Heart right ventricle (tissue), 16 donors: ENCODE data around the gene TRMT2A. TPM values are rescaled to one million over a fixed set of nuclear protein-coding genes. Genes with fewer than 3 reads are reported as not detected.

Experiments used
- ATAC-seq, 8 donors: fragments of 200-7000 bp; cut with Tn5 transposase; one replicate each; pipeline ENCODE4 v1.9.1; 2020; ENCODE audit warnings: mild to moderate bottlenecking in 8 of 8, moderate library complexity in 8 of 8, moderate number of reproducible peaks in 1 of 8
- DNase-seq, 2 donors: peaks; one replicate each; pipeline ENCODE4 v3.0.0-alpha.2; 2020
- H3K27ac ChIP-seq, 10 donors: fragments of 200-600 bp; sonication (generic) in 2 of 10; one replicate each; pipeline versions ENCODE4 v1.5.0 to v1.8.0; 2020 to 2022; ENCODE audit warnings: mild to moderate bottlenecking in 3 of 10
- H3K27me3 ChIP-seq, 7 donors: fragments of 200-600 bp; one replicate each; pipeline ENCODE4 v1.8.0; 2021 to 2022; ENCODE audit warnings: mild to moderate bottlenecking in 2 of 7
- H3K36me3 ChIP-seq, 9 donors: fragments of 200-600 bp; sonication (generic) in 1 of 9; one replicate each; pipeline versions ENCODE4 v1.5.0 to v1.8.0; 2020 to 2022; ENCODE audit warnings: mild to moderate bottlenecking in 2 of 9
- H3K4me1 ChIP-seq, 9 donors: fragments of 200-600 bp; sonication (generic) in 1 of 9; one replicate each; pipeline versions ENCODE4 v1.5.0 to v1.8.0; 2020 to 2022; ENCODE audit warnings: mild to moderate bottlenecking in 4 of 9
- H3K4me3 ChIP-seq, 10 donors: fragments of 200-600 bp; sonication (generic) in 2 of 10; one replicate each; pipeline versions ENCODE4 v1.5.0 to v1.8.0; 2020 to 2022; ENCODE audit warnings: mild to moderate bottlenecking in 7 of 10, moderate library complexity in 2 of 10
- H3K9me3 ChIP-seq, 11 donors: fragments of 200-600 bp in 10 of 11; sonication (generic) in 2 of 11; one replicate each; pipeline versions ENCODE4 v1.5.0 to v1.8.0; 2013 to 2022; ENCODE audit warnings: mild to moderate bottlenecking in 2 of 11, control low read depth in 1 of 11, moderate library complexity in 1 of 11
- CTCF ChIP-seq, 9 donors: fragments of 200-600 bp; sonication (generic) in 2 of 9; IDR thresholded peaks; one replicate each; pipeline versions ENCODE4 v1.5.0 to v1.8.0; 2021 to 2022; ENCODE audit warnings: antibody characterized with exemption in 9 of 9, mild to moderate bottlenecking in 5 of 9, moderate library complexity in 1 of 9
- WGBS, 2 donors: extraction: QIAGEN DNeasy Blood & Tissue Kit; methylation state at CpG; one replicate each; pipeline ENCODE4 v1.1.7; 2013; ENCODE audit warnings: inconsistent platforms in 1 of 2; 5-methylcytosine and 5-hydroxymethylcytosine counted together
- intact Hi-C, 10 donors: fragments of 100-400 bp; cut with DNase I; formaldehyde crosslinking; loops; one replicate each; pipeline versions ENCODE4 v1.11.1 to v1.14.2; 2022
- long read RNA-seq, 3 donors: library from polyadenylated mRNA; unstranded; transcript quantifications; one replicate each; pipeline ENCODE4 v2.0.0, GENCODE V29; 2020 to 2021
- polyA plus RNA-seq, 2 donors: library from polyadenylated mRNA; stranded (reverse); fragments of 200-250 nt; gene quantifications; one replicate each; pipeline ENCODE4 v1.2.3, GENCODE V29; 2013
- total RNA-seq, 10 donors: library from RNA; stranded (reverse); fragmentation: NEBNext Ultra II Directional in 3 of 10; extraction: Animal tissue kit (Norgen Biotek cat#: 25700) in 3 of 10; gene quantifications; one replicate each; pipeline versions ENCODE4 v1.2.1 to v1.2.4, GENCODE V29; 2021 to 2023
- donor health status: Arrhythmogenic right ventricular cardiomyopathy.
- donor health status: ischemic (EF 13 %, LVEDD 7.1; RV severe dilation, severe dysfunction).
- donor health status: healthy with polysubstance abuse.
- donor health status: DM: no; HTN: yes; CAD: no.
- donor health status: DM: no; HTN: no; CAD: no.
- donor health status: ischemic (EF 25% LVEDD 6.9; RV normal size, moderate dysfunction).
- donor health status: ischemic (EF 25% LVEDD 5.7; RV mildly dilated, moderate dysfunction).
- donor health status: healthy.
- donor health status: DM: yes; HTN: yes; CAD: no.
- donor health status: Ischemic cardiomyopathy.
- donor health status: ischemic (EF 35%, LVEDD 5.7; RV mildly dilated, moderate dysfunction).
- donor health status: nonischemic (EF 11% LVEDD 7.7; RV severe dilation, severe dysfunction).
- donor health status: DM: yes; HTN: yes; CAD: no.
- donor health status: PGD.
- donor health status: ischemic (EF 29% LVEDD 5.4; RV normal size, mild dysfunction).
- donor health status: nonischemic (EF 23%, LVEDD 6.1; RV moderate dilation, normal function).

TRMT2A gene
- total RNA-seq (10 to 100 TPM; 18.4 to 29.6 (median 25.8) TPM), polyA plus RNA-seq (10 to 100 TPM; 24.6 to 58.2 TPM)
- long read RNA-seq, donor 1, transcript TRMT2A-201 (12 exons, 2,964 nt), result major isoform, 13 of 40 reads
- long read RNA-seq, donor 1, partial matches to known transcripts, result 5 of 40 reads
- long read RNA-seq, donor 1, other reads (novel, unspliced or antisense), result 18 of 40 reads
- long read RNA-seq, donor 2, transcript TRMT2A-201 (12 exons, 2,964 nt), result major isoform, 10 of 31 reads
- long read RNA-seq, donor 2, partial matches to known transcripts, result 8 of 31 reads
- long read RNA-seq, donor 2, other reads (novel, unspliced or antisense), result 10 of 31 reads
- long read RNA-seq, donor 3, transcript TRMT2A-201 (12 exons, 2,964 nt), result major isoform, 23 of 57 reads
- long read RNA-seq, donor 3, transcript TRMT2A-202 (13 exons, 2,928 nt), result minor isoform, 11 of 57 reads
- long read RNA-seq, donor 3, partial matches to known transcripts, result 7 of 57 reads
- long read RNA-seq, donor 3, other reads (novel, unspliced or antisense), result 16 of 57 reads

- intact Hi-C loops, result loop anchor here in 3 of 10 donors (2.0 to 10.0 kb wide), 4 partner anchors 38 to 152 kb away; partner anchors contain the start of gene TANGO2 (in 1 of the 3)
- WGBS, 2 donors, result 0% methylated on average over 79 to 81 of the region's 88 CpGs
- Histone ChIP-seq H3K9me3 (no peaks in the 10 kb centered on the region), H3K27me3 (no peaks in the 10 kb centered on the region), H3K4me1 (peaks cover 19 to 57% (median 37%) of the 10 kb centered on the region in 9 donors), H3K36me3 (peaks cover 0 to 75% (median 41%) of the 10 kb centered on the region in 9 donors), H3K27ac (peak within 1 kb of the TSS; percentile 26 to 93 (median 89)), H3K4me3 (peak within 1 kb of the TSS; percentile 57 to 99 (median 82))
- ATAC-seq (peak; percentile 91 to 96 (median 94)), DNase-seq (peak; percentile 97)
- TF ChIP-seq CTCF (IDR thresholded peaks at IDR 0.05), result peak in 5 of 9 donors; percentile 20 to 49 (median 36)
Measured at GRCh38 chr22:20116951-20117632, at the start of gene TRMT2A. Gene TRMT2A (minus strand): TSS chr22:20117226. CDS start chr22:20116906, 320 bp downstream.

- no peak for ATAC-seq
- DNase-seq, result no peak
- 88 to 89% methylated on average over 9 of the region's 9 CpGs for WGBS, 2 donors
- no peak overlapping the region for H3K4me3 ChIP-seq
- no peaks in the 10 kb centered on the region for H3K4me1 ChIP-seq
- no peaks in the 10 kb centered on the region for H3K9me3 ChIP-seq
- H3K36me3 ChIP-seq, result no peaks in the 10 kb centered on the region
- no peak for TF ChIP-seq CTCF (IDR thresholded peaks at IDR 0.05)
- no peak overlapping the region for H3K27ac ChIP-seq
- H3K27me3 ChIP-seq, result no peaks in the 10 kb centered on the region
- intact Hi-C loops, result loop anchor here in 1 of 10 donors (5.0 kb wide), 1 partner anchor 131 kb away; no protein-coding TSS in a partner anchor
Measured at GRCh38 chr22:20166703-20167102, 49.7 kb upstream of the TRMT2A start.

GRCh38 chr22:20165913-20166312, 48.9 kb upstream of the TRMT2A start:
- 81 to 86% methylated on average over 7 of the region's 7 CpGs for WGBS, 2 donors

More at GRCh38 chr22:20165913-20166312, 48.9 kb upstream of the TRMT2A start:
- Histone ChIP-seq H3K9me3 (no peaks in the 10 kb centered on the region), H3K4me1 (no peaks in the 10 kb centered on the region), H3K27ac (no peak overlapping the region), H3K36me3 (no peaks in the 10 kb centered on the region), H3K27me3 (no peaks in the 10 kb centered on the region), H3K4me3 (no peak overlapping the region)
- intact Hi-C loops, result loop anchor here in 1 of 10 donors (5.0 kb wide), 1 partner anchor 131 kb away; no protein-coding TSS in a partner anchor
- ATAC-seq, result no peak
- TF ChIP-seq CTCF (IDR thresholded peaks at IDR 0.05), result no peak
- no peak for DNase-seq
